ENCODE data around the gene POLK.
"Not testable (repeated sequence)": the region's sequence is repeated elsewhere in the genome, so short reads cannot be mapped to it uniquely, and the experiment has no call there.

Gene POLK

DNA sequence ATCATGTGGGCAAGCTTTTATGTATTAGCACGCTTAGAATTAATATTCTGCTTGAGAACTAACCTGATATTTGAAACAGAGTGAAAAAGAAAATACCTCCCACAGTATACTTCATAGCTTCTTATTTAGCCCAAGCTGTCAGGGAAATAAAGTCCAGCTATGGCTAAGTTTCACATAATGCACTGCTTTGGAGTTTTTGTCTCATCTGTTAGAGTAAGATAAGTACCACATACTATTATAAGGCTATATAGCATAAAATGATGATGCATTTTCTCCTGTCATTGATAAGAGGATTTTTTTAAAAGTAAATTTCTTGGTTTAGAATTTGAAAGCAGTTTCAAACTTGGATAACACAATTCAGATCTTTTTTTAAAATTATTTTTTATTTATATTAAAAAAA lies 97.2 kb downstream of the POLK start:
- no peak for DNase-seq (ENCODE audit: low read depth in 2 of 2, low spot score in 1 of 2)

DNA sequence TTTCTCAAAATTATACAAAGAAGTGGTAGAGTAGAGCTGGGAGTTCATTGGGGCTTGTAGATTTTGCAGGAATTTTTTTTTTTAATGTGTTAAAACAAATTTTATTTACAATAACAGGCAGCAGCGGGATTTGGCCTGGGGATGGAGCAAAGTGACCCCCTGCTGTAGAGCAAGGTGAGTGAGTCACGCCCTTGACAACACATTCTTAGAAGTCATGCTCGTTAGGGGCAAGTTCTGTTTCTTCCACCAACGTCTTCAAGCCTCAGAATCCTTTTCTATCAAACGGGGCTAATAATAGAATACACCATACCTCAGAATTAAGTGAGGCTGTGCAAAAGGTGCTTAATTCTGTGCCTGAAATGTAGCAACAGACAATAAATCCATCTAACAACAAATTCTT lies 98.5 kb downstream of the POLK start:
- no peak for DNase-seq (ENCODE audit: low read depth in 2 of 2, low spot score in 1 of 2)

DNA sequence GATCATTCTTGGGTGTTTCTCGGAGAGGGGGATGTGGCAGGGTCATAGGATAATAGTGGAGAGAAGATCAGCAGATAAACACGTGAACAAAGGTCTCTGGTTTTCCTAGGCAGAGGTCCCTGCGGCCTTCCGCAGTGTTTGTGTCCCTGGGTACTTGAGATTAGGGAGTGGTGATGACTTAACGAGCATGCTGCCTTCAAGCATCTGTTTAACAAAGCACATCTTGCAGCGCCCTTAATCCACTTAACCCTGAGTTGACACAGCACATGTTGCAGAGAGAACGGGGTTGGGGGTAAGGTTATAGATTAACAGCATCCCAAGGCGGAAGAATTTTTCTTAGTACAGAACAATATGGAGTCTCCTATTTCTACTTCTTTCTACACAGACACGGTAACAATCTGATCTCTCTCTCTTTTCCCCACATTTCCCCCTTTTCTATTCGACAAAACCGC lies 99.2 kb downstream of the POLK start:
- not testable (repeated sequence) for DNase-seq (ENCODE audit: low read depth in 2 of 2, low spot score in 1 of 2)

DNA sequence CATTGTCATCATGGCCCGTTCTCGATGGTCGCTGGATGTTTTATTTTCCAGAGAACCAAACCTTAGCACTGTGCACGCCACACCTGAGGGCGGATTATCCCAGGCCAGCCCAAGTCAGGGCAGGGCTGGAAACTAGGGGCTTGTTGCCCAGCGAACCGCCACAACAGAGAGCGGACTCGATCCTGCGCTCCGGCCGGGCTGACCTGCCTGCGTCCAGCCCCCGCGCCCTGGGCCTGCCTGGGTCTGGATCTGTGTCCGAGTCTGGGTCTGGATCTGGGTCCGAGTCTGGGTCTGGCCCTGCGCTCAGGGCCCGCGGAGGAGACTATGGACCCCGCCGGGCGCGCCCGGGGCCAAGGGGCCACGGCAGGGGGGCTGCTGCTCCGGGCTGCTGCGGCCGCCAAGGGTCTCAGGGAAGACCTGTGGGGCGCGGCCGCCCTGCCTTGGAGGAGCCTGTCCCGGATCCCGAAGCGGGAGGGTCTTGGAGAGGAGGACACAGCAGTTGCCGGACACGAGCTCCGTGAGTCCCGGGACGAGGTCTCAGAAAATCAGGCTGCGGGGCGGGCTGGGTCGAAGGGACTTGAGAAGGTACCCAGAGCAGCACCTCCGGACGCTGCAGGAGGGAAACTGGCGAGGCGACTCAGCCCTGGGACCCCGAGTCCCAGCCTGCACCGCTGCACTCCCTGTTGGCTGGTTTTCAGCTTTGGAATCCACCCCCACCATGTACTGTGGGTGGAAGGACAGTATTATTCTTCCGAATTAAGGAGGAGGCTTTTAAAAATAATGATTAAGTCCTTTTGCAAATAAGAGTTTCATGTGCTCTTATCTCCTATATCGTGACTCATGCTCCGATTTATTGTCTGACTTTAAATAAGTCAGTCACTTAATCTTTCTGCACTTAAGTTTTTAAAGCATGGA lies 99.9 kb downstream of the POLK start, which contains the start of gene ANKDD1B:
Gene ANKDD1B, plus strand, starts transcription at position 143 of the 915 bp plus-strand sequence. Its CDS starts 182 bp downstream, at position 325.
- DNase-seq (ENCODE audit: low read depth in 2 of 2, low spot score in 1 of 2), result no peak

GRCh38 chr5:75612226-75612569 lies 100.5 kb downstream of the POLK start:
- DNase-seq (ENCODE audit: low read depth in 2 of 2, low spot score in 1 of 2), result no peak

GRCh38 chr5:75612901-75613300 lies 101.2 kb downstream of the POLK start:
- DNase-seq (ENCODE audit: low read depth in 2 of 2, low spot score in 1 of 2), result no peak

DNA sequence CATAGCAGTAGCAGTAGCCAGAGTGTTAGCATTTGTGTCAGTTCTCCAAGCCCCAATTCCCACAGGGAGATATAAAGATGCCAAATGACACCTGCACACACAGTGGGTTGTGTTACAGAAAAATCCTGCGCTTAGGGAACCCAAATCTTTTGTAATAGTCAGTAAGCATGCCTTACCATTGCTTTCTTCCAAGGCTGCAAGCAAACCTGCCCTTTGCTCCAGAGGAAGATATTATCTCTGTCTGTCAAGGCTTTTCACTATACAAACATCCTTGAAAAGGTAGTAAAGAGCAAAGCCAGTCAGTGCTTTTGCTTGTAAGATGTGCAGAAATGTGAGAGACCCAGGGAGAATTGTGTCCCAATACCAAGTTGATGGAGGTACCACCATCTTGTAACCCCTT lies 102.5 kb downstream of the POLK start:
- DNase-seq (ENCODE audit: low read depth in 2 of 2, low spot score in 1 of 2), result no peak

GRCh38 chr5:75616371-75616881 lies 104.7 kb downstream of the POLK start:
- no peak for DNase-seq (ENCODE audit: low read depth in 2 of 2, low spot score in 1 of 2)

DNA sequence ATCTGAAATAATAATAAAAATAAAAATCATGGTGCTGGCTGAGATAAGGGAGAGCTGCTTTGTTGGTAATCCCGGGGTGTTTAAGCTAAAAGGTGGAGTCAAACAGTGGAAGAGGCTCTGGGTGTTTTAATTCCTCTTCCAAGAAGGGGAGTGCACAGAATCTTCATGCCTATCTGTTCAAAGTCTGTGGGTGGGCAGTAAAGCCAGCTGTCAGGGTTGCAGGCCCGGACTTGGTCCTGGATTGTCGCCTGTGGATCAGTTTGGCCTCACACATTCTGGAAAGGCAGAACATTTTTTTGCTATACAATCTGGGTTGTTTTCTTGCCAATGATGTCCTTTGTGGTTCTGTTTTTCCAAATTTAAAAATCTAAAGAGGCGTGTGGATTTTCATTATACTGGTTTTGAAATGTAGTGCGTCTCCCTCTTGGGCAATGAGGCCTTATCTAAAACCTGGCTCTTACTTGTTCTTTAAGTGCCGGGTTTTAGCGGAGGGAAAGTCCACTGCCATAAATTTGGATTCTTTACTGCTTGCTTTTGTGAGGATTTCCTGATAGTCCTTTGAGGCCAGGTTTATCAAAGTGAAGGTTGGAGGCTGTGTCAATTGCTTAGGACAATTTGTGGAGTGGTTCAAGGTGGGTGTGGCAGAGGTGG lies 105.4 kb downstream of the POLK start:
- DNase-seq (ENCODE audit: low read depth in 2 of 2, low spot score in 1 of 2), result no peak

GRCh38 chr5:75617736-75618352 lies 106.2 kb downstream of the POLK start:
- no peak for DNase-seq (ENCODE audit: low read depth in 2 of 2, low spot score in 1 of 2)

DNA sequence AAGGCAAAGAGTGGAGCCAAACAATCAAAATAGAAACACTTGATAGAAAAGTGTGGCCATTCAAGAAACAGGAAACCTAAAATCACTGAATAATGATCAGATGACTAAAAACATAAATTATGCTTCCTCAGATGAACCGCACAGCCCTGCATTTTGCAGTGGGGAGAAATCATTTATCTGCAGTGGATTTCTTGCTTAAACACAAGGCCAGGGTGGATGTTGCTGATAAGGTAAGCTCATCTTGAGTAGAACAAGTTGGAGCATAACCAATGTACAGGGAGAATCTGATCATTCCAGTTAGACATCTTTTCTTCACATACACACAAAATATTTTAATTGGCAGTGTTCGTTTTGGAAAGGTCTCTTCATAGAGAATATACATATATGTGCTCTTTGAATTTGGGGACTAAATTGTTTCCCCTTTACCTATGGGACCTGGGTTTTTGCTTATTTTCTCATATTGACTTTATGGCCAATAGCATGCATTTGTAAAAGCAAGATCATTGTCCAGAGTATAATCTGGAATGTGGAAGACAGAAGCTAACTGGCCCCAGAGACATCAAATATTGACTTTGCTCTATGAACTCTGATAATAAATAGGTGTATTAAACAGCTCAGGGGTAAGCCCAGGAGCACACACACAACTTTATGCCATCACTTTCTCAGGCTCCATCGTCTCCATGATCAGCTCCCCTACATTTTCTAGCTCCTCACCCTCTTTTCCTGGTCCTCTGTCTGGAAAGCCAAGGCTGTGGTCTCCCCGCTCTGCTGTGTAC lies 108.7 kb downstream of the POLK start:
- DNase-seq (ENCODE audit: low read depth in 2 of 2, low spot score in 1 of 2), result no peak

GRCh38 chr5:75622564-75622963 lies 110.9 kb downstream of the POLK start:
- DNase-seq (ENCODE audit: low read depth in 2 of 2, low spot score in 1 of 2), result no peak

- DNase-seq (ENCODE audit: low read depth in 2 of 2, low spot score in 1 of 2), result no peak
Observed at GRCh38 chr5:75623846-75624245, 112.2 kb downstream of the POLK start.

DNA sequence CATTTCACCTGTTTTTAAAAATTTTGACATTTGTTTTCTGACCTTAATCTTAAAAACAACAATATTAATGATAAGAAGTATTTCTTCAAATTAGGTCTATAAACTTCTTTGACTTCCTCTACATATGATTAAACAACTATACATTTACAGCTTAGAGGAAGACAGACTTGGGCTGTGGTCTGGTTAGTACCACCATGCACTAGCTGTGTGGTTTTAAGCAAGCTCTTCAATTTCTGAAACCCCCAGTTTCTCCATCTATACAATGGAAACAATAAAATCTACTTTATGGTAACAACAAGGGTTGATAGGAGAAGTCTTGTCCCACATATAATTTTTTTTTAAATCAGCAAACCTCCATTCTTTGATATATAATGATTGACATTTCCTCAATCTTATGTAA lies 115.3 kb downstream of the POLK start:
- DNase-seq (ENCODE audit: low read depth in 2 of 2, low spot score in 1 of 2), result no peak

- no peak for DNase-seq (ENCODE audit: low read depth in 2 of 2, low spot score in 1 of 2)
Observed at GRCh38 chr5:75627801-75628200, 116.1 kb downstream of the POLK start.

DNA sequence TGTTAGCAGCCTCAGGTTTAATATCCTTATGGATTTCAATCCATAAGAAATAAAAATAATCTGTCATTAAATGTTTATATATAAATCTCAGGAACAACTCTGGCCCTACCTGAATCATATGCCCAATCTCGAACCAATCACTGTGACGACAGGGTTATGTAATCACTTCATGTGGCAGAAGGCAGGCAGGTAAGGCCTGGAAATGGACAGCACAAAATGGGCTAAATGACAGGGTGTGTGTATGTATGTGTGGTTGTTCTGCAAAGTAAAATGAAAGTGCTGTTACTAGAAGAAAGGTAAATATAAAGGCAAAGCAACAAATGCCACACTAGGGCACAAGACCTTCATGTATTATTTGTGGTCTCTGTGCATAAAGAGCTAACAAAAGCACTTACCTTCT lies 119.2 kb downstream of the POLK start:
- no peak for DNase-seq (ENCODE audit: low read depth in 2 of 2, low spot score in 1 of 2)

- DNase-seq (ENCODE audit: low read depth in 2 of 2, low spot score in 1 of 2), result no peak
Observed at GRCh38 chr5:75632321-75632720, 120.6 kb downstream of the POLK start.

- no peak for DNase-seq (ENCODE audit: low read depth in 2 of 2, low spot score in 1 of 2)
Observed at GRCh38 chr5:75637949-75638348, 126.3 kb downstream of the POLK start.

- no peak for DNase-seq (ENCODE audit: low read depth in 2 of 2, low spot score in 1 of 2)
Observed at GRCh38 chr5:75639535-75640311, 128.0 kb downstream of the POLK start.

GRCh38 chr5:75640395-75640794 lies 128.7 kb downstream of the POLK start:
- no peak for DNase-seq (ENCODE audit: low read depth in 2 of 2, low spot score in 1 of 2)

Measured in stimulated activated CD8-positive, alpha-beta memory T cell treated with anti-CD3 and anti-CD28 coated beads, Interleukin-4, amount 100 ng/mL, for 1 hour (primary cell).